HepG2 (cell line): ENCODE results near the gene TTC24. TPM values are rescaled to one million over a fixed set of nuclear protein-coding genes. Genes with fewer than 3 reads are reported as not detected.

Source experiments
- BCL6 ChIP-seq: IDR thresholded peaks from 2 replicates; pipeline ENCODE4 v1.6.1; 2016; ENCODE audit warnings: missing genetic modification reagents, missing compliant biosample characterization
- EP300 ChIP-seq, 3 experiments: sonication (generic) in 1 of 3; formaldehyde crosslinking in 1 of 3; IDR thresholded peaks; 2 replicates each; pipeline versions ENCODE4 v1.5.1 to v1.6.1; 2011 to 2020; ENCODE audit warnings: low read depth in 2 of 3, low read length in 2 of 3, borderline replicate concordance in 1 of 3, improper control_type of control experiment in 1 of 3, mild to moderate bottlenecking in 1 of 3, missing genetic modification reagents in 1 of 3, moderate library complexity in 1 of 3
- FOXA3 ChIP-seq: IDR thresholded peaks from 2 replicates; pipeline ENCODE4 v1.6.1; 2016; ENCODE audit warnings: missing genetic modification reagents, missing compliant biosample characterization
- GATAD2A ChIP-seq: IDR thresholded peaks from 2 replicates; pipeline ENCODE4 v1.6.1; 2016
- RBAK ChIP-seq: sonication (generic); formaldehyde crosslinking; IDR thresholded peaks from 2 replicates; pipeline ENCODE4 v1.5.1; 2020; ENCODE audit warnings: mild to moderate bottlenecking, missing genetic modification reagents
- ZNF124 ChIP-seq: sonication (generic); formaldehyde crosslinking; IDR thresholded peaks from 2 replicates; pipeline ENCODE4 v1.4.0; 2020; ENCODE audit warnings: missing genetic modification reagents
- ZNF292 ChIP-seq: sonication (generic); formaldehyde crosslinking; IDR thresholded peaks from 2 replicates; pipeline ENCODE4 v1.8.1; 2022; ENCODE audit warnings: mild to moderate bottlenecking, low read depth, missing genetic modification reagents, borderline replicate concordance
- ZNF331 ChIP-seq: sonication (generic); formaldehyde crosslinking; IDR thresholded peaks from 2 replicates; pipeline ENCODE4 v1.4.0; 2020; ENCODE audit warnings: missing genetic modification reagents
- ZNF572 ChIP-seq: sonication (generic); formaldehyde crosslinking; IDR thresholded peaks from 2 replicates; pipeline ENCODE4 v1.5.1; 2020; ENCODE audit warnings: mild to moderate bottlenecking, missing genetic modification reagents
- ZNF574 ChIP-seq: sonication (generic); formaldehyde crosslinking; IDR thresholded peaks from 2 replicates; pipeline ENCODE4 v1.4.0; 2020; ENCODE audit warnings: missing genetic modification reagents
- polyA plus RNA-seq, 8 experiments: library from polyadenylated mRNA; depleted of rRNA in 3 of 8; stranded (reverse) in 7 of 8; unstranded in 1 of 8; fragments of >200 nt; fragmentation: Illumina TruSeq in 4 of 8; extraction: Trizol in 4 of 8; gene quantifications; 2 replicates each; pipeline versions ENCODE4 v1.2.1 to v1.2.3, GENCODE V29; 2011 to 2016; ENCODE audit warnings: low read depth in 4 of 8, missing spikeins in 1 of 8, mixed read lengths in 1 of 8; ENCODE audit not compliant: insufficient read depth in 1 of 8
- total RNA-seq, 5 experiments: library from RNA; depleted of rRNA; stranded (reverse); fragments of >200 nt; fragmentation: Illumina TruSeq; extraction: Trizol; gene quantifications; 2 replicates each; pipeline ENCODE4 v1.2.3, GENCODE V29; 2016; ENCODE audit warnings: low read depth in 1 of 5
- TF ChIP-seq, protein P1 (sequence below): sonication (generic); formaldehyde crosslinking; IDR thresholded peaks from 2 replicates; pipeline ENCODE4 v1.9.0; 2022; ENCODE audit warnings: missing genetic modification reagents, mild to moderate bottlenecking, borderline replicate concordance
- TF ChIP-seq, protein P2 (sequence below), 2 experiments: fragments of 450-650 bp in 1 of 2; sonication (generic) in 1 of 2; formaldehyde crosslinking in 1 of 2; IDR thresholded peaks; 2 replicates each; pipeline versions ENCODE4 v1.6.1 to v1.8.0; 2016 to 2022; ENCODE audit warnings: antibody characterized with exemption in 1 of 2, mild to moderate bottlenecking in 1 of 2, missing genetic modification reagents in 1 of 2
- TF ChIP-seq, protein P3 (sequence below): sonication (generic); formaldehyde crosslinking; IDR thresholded peaks from 2 replicates; pipeline ENCODE4 v1.8.0; 2022; ENCODE audit warnings: missing genetic modification reagents, mild to moderate bottlenecking, moderate library complexity, borderline replicate concordance

TTC24 gene
- total and polyA plus RNA-seq, 2 of the 13 experiments (the other 11 are each of a cell fraction or from before 2014, with no cell fraction given) = 0.13 to 0.18 TPM

DNA sequence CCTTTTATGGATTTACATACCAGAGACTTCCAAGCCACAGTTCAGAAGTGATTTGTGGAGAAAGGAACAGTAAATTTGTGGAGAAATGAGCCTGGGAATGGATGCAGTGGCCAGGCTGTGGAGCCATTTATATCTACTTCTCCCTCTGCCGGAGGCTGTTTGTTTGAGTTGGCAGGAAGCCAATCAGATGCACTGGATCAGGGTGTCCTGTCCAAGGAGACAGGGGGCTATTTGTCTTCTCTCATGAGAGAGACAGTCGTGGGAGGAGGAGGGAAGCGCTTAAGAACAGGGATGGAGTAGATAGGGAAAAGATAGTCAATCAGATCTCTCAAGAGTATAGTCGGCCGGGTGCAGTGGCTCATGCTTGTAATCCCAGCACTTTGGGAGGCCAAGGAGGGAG is 36.9 kb downstream of the TTC24 start (continued):
- TF ChIP-seq, protein P1, sequence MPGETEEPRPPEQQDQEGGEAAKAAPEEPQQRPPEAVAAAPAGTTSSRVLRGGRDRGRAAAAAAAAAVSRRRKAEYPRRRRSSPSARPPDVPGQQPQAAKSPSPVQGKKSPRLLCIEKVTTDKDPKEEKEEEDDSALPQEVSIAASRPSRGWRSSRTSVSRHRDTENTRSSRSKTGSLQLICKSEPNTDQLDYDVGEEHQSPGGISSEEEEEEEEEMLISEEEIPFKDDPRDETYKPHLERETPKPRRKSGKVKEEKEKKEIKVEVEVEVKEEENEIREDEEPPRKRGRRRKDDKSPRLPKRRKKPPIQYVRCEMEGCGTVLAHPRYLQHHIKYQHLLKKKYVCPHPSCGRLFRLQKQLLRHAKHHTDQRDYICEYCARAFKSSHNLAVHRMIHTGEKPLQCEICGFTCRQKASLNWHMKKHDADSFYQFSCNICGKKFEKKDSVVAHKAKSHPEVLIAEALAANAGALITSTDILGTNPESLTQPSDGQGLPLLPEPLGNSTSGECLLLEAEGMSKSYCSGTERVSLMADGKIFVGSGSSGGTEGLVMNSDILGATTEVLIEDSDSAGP = no peak
- 0 out of 2 replicates have a peak, but pooled peaks have one; percentile 15 for TF ChIP-seq ZNF574 (CRISPR knock-in tag)
- TF ChIP-seq ZNF124 (CRISPR knock-in tag) = no peak
- TF ChIP-seq ZNF292 = 0 out of 2 replicates have a peak, but pooled peaks have one; percentile 20
- no peak for TF ChIP-seq ZNF331 (CRISPR knock-in tag)
- no peak for TF ChIP-seq ZNF572 (CRISPR knock-in tag)
- TF ChIP-seq, protein P2, sequence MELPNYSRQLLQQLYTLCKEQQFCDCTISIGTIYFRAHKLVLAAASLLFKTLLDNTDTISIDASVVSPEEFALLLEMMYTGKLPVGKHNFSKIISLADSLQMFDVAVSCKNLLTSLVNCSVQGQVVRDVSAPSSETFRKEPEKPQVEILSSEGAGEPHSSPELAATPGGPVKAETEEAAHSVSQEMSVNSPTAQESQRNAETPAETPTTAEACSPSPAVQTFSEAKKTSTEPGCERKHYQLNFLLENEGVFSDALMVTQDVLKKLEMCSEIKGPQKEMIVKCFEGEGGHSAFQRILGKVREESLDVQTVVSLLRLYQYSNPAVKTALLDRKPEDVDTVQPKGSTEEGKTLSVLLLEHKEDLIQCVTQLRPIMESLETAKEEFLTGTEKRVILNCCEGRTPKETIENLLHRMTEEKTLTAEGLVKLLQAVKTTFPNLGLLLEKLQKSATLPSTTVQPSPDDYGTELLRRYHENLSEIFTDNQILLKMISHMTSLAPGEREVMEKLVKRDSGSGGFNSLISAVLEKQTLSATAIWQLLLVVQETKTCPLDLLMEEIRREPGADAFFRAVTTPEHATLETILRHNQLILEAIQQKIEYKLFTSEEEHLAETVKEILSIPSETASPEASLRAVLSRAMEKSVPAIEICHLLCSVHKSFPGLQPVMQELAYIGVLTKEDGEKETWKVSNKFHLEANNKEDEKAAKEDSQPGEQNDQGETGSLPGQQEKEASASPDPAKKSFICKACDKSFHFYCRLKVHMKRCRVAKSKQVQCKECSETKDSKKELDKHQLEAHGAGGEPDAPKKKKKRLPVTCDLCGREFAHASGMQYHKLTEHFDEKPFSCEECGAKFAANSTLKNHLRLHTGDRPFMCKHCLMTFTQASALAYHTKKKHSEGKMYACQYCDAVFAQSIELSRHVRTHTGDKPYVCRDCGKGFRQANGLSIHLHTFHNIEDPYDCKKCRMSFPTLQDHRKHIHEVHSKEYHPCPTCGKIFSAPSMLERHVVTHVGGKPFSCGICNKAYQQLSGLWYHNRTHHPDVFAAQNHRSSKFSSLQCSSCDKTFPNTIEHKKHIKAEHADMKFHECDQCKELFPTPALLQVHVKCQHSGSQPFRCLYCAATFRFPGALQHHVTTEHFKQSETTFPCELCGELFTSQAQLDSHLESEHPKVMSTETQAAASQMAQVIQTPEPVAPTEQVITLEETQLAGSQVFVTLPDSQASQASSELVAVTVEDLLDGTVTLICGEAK (IDR thresholded peaks at IDR 0.05) = no peak
- TF ChIP-seq, protein P2 (CRISPR knock-in tag; IDR thresholded peaks at IDR 0.05) = no peak
- peak; percentile 61 for TF ChIP-seq FOXA3 (CRISPR knock-in tag)
- peak; percentile 32; the same call in 1 of the 2 replicates for TF ChIP-seq BCL6 (CRISPR knock-in tag)
- peak; percentile 95 for TF ChIP-seq RBAK (CRISPR knock-in tag)
- TF ChIP-seq GATAD2A (CRISPR knock-in tag) = peak; percentile 34; the same call in 1 of the 2 replicates
- peak in 1 of 2 experiments; percentile 36; a peak in 1 of 4 replicates for TF ChIP-seq EP300 (IDR thresholded peaks at IDR 0.05; ENCODE audit: low read depth in 2 of 2, low read length in 2 of 2)
- no peak for TF ChIP-seq EP300 (CRISPR knock-in tag; IDR thresholded peaks at IDR 0.05; ENCODE audit: borderline replicate concordance)
- TF ChIP-seq, protein P3, sequence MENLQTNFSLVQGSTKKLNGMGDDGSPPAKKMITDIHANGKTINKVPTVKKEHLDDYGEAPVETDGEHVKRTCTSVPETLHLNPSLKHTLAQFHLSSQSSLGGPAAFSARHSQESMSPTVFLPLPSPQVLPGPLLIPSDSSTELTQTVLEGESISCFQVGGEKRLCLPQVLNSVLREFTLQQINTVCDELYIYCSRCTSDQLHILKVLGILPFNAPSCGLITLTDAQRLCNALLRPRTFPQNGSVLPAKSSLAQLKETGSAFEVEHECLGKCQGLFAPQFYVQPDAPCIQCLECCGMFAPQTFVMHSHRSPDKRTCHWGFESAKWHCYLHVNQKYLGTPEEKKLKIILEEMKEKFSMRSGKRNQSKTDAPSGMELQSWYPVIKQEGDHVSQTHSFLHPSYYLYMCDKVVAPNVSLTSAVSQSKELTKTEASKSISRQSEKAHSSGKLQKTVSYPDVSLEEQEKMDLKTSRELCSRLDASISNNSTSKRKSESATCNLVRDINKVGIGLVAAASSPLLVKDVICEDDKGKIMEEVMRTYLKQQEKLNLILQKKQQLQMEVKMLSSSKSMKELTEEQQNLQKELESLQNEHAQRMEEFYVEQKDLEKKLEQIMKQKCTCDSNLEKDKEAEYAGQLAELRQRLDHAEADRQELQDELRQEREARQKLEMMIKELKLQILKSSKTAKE (CRISPR knock-in tag) = 0 out of 2 replicates have a peak, but pooled peaks have one; percentile 17
